ENCODE measurements around the gene SERINC5.

GRCh38 chr5:80154749-80155148 is 101.1 kb downstream of the SERINC5 start:
- TF ChIP-seq, protein P1, sequence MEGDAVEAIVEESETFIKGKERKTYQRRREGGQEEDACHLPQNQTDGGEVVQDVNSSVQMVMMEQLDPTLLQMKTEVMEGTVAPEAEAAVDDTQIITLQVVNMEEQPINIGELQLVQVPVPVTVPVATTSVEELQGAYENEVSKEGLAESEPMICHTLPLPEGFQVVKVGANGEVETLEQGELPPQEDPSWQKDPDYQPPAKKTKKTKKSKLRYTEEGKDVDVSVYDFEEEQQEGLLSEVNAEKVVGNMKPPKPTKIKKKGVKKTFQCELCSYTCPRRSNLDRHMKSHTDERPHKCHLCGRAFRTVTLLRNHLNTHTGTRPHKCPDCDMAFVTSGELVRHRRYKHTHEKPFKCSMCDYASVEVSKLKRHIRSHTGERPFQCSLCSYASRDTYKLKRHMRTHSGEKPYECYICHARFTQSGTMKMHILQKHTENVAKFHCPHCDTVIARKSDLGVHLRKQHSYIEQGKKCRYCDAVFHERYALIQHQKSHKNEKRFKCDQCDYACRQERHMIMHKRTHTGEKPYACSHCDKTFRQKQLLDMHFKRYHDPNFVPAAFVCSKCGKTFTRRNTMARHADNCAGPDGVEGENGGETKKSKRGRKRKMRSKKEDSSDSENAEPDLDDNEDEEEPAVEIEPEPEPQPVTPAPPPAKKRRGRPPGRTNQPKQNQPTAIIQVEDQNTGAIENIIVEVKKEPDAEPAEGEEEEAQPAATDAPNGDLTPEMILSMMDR (IDR thresholded peaks at IDR 0.05; ENCODE audit: insufficient read depth, low read depth, low read length), result no peak
- TF ChIP-seq EZH2 (IDR thresholded peaks at IDR 0.05; ENCODE audit: insufficient read depth, low read length), result no peak

All from astrocyte (in vitro differentiated cells and primary cell).